Retinal pigment epithelial cell (primary cell): ENCODE measurements around the gene LIFR.
A peak's percentile ranks its signal among the peaks of the same experiment; 100 is the strongest.

Source experiments
- DNase-seq: peaks from one replicate; pipeline ENCODE4 v3.0.0-alpha.2; 2010; ENCODE audit warnings: low read depth
- H3K4me3 ChIP-seq: 2 replicates; pipeline ENCODE4 v1.5.1; 2011; ENCODE audit warnings: mild to moderate bottlenecking, low read length, control low read depth, moderate library complexity
- CTCF ChIP-seq: conservative IDR thresholded peaks from 2 replicates; pipeline ENCODE4 v1.5.1; 2011; ENCODE audit warnings: low read depth, low read length, control low read depth, inconsistent platforms

The LIFR gene

GRCh38 chr5:38450627-38451026 is 105.8 kb downstream of the LIFR start:
- DNase-seq, result no peak
- H3K4me3 ChIP-seq, result no peak overlapping the region
- TF ChIP-seq CTCF, result no peak

GRCh38 chr5:38448568-38449350 is 107.7 kb downstream of the LIFR start:
- no peak for TF ChIP-seq CTCF
- DNase-seq, result no peak
- H3K4me3 ChIP-seq, result no peak overlapping the region

- H3K4me3 ChIP-seq, result no peak overlapping the region
- TF ChIP-seq CTCF, result no peak
- no peak for DNase-seq
These were observed 108.7 kb downstream of the LIFR start for GRCh38 chr5:38447786-38448185.

- no peak for DNase-seq
- TF ChIP-seq CTCF, result no peak
- H3K4me3 ChIP-seq, result no peak overlapping the region
These were observed 109.4 kb downstream of the LIFR start for GRCh38 chr5:38447056-38447455.

GRCh38 chr5:38446029-38446522 is 110.4 kb downstream of the LIFR start:
- H3K4me3 ChIP-seq, result peak overlapping the region; percentile 3
- no peak for DNase-seq
- TF ChIP-seq CTCF, result no peak

- no peak for TF ChIP-seq CTCF
- no peak for DNase-seq
- peak overlapping the region; percentile 3 for H3K4me3 ChIP-seq
These were observed 110.9 kb downstream of the LIFR start for GRCh38 chr5:38445374-38446028.

GRCh38 chr5:38443390-38443789 is 113.1 kb downstream of the LIFR start:
- no peak for TF ChIP-seq CTCF
- H3K4me3 ChIP-seq, result no peak overlapping the region
- DNase-seq, result no peak
